HL-60 (cell line): ENCODE results near the gene DCAF17.
"Not testable (repeated sequence)": the region's sequence is repeated elsewhere in the genome, so short reads cannot be mapped to it uniquely, and the experiment has no call there.

Source experiments
- DNase-seq, 2 experiments: peaks; one replicate each; pipeline ENCODE4 v3.0.0-alpha.2; 2010 to 2020; ENCODE audit warnings: low read depth in 1 of 2, low spot score in 1 of 2
- H3K27ac ChIP-seq: fragments of 250-450 bp; sonication (Bioruptor Pico); replicated peaks from 2 replicates; pipeline ENCODE4 v1.5.1; 2020; ENCODE audit warnings: mild to moderate bottlenecking, moderate library complexity
- H3K27me3 ChIP-seq: fragments of 250-450 bp; sonication (Bioruptor Pico); 2 replicates; pipeline ENCODE4 v1.5.1; 2021; ENCODE audit warnings: mild to moderate bottlenecking, moderate library complexity; ENCODE audit not compliant: insufficient read depth, poor library complexity, severe bottlenecking
- H3K4me3 ChIP-seq: replicated peaks from 2 replicates; pipeline ENCODE4 v1.5.1; 2011; ENCODE audit warnings: mild to moderate bottlenecking, control low read depth, low read length; ENCODE audit not compliant: insufficient read depth
- CTCF ChIP-seq: IDR thresholded peaks from one replicate; pipeline ENCODE4 v1.5.1; 2011; ENCODE audit warnings: low read length, control low read depth, inconsistent platforms; ENCODE audit not compliant: insufficient read depth
- GABPA ChIP-seq: IDR thresholded peaks from 2 replicates; pipeline ENCODE4 v1.6.1; 2012; ENCODE audit warnings: low read depth
- POLR2AphosphoS5 ChIP-seq: IDR thresholded peaks from 2 replicates; pipeline ENCODE4 v1.6.1; 2012; ENCODE audit warnings: low read depth
- REST ChIP-seq: IDR thresholded peaks from 2 replicates; pipeline ENCODE4 v1.6.1; 2012; ENCODE audit warnings: low read depth; ENCODE audit not compliant: insufficient replicate concordance
- SPI1 ChIP-seq: IDR thresholded peaks from 2 replicates; pipeline ENCODE4 v1.6.1; 2012; ENCODE audit warnings: low read depth, mild to moderate bottlenecking, borderline replicate concordance

DCAF17 gene

DNA sequence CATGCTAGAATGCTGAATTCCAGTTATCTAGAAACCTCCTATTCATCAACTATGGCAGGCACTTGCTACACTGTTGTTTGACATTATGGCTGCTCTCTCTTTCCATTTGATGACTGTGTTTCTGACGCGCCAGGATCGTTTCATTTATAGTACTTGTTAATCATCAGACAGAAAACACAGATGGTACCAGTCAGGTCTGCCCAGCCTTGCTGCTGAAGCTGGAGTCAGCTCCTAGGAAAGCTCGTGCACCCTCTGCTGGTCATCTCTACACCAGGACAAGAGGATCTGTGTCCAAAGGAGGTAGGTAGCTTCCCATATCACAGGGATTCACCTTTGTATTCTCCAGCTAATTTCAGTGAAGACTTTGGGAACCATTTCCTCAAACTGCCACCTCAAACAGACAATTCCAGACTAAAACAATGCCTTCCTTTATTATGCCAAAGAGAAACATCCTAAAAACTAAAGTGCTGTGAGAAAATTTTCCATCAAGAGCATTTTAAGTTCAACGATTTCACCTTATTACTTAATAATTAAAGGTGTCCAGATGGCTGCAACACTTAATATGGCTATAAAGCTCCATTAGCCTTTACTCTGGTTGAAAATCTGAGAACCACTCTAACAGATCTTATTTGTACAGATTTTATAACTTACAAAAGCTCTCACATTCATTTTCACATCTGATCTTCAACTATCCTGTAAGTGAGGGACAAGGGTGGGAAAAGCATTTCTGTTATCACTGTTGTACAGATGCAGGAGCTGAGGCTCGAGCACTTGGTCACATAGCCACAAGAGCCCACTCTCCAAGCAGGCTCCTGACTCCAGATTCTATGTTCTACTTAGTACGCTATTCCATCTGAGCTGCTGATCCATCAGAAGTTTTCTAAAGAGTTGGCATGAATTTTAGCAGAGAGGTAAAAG lies 17.8 kb upstream of the DCAF17 start:
- peak; percentile 41 to 82 for DNase-seq
- Histone ChIP-seq H3K4me3 (no peak overlapping the region), H3K27ac (no peak overlapping the region), H3K27me3 (no peaks in the 10 kb centered on the region)
- TF ChIP-seq SPI1 (no peak), CTCF (peak; percentile 79), GABPA (no peak), REST (no peak), POLR2AphosphoS5 (no peak)

- TF ChIP-seq POLR2AphosphoS5, result no peak
- no peak for TF ChIP-seq GABPA
- no peak for TF ChIP-seq CTCF
- TF ChIP-seq REST, result no peak
- no peak for TF ChIP-seq SPI1
- no peak for DNase-seq
- H3K27ac ChIP-seq, result no peak overlapping the region
- no peak overlapping the region for H3K4me3 ChIP-seq
- no peaks in the 10 kb centered on the region for H3K27me3 ChIP-seq
These were observed 14.7 kb upstream of the DCAF17 start for GRCh38 chr2:171419333-171419732.

GRCh38 chr2:171420728-171421563 lies 13.1 kb upstream of the DCAF17 start:
- DNase-seq, result no peak
- TF ChIP-seq POLR2AphosphoS5, result no peak
- TF ChIP-seq GABPA, result no peak
- TF ChIP-seq SPI1, result no peak
- no peak for TF ChIP-seq CTCF
- TF ChIP-seq REST, result no peak
- H3K27me3 ChIP-seq, result no peaks in the 10 kb centered on the region

DNA sequence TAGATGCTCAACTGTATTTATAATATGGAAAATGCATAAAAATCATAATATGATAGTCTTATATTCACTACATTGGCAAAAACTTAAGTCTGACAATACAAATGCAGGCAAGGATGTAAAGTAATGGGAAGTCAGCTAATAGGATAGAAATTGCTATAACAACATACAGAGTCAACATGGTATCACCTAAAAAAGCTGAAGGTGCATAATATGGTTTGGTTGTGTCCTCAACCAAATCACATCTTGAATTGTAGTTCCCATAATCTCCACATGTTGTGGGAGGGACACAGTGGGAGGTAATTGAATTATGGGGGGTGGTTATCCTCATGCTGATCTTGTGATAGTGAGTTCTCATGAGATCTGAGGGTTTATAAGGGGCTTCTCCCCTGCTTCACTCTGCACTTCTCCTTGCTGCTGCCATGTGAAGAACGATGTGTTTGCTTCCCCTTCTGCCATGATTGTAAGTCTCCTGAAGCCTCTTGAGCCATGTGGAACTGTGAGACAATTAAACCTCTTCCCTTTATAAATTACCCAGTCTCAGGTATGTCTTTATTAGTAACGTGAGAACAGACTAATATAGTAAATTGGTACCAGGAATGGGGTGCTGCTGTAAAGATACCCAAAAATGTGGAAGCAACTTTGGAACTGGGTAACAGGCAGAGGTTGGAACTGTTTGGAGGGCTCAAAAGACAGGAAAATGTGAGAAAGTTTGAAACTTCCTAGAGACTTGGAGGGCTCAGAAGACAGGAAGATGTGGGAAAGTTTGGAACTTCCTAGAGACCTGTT lies 11.1 kb upstream of the DCAF17 start:
- not testable (repeated sequence) for H3K4me3 ChIP-seq, DNase-seq, H3K27me3 ChIP-seq, H3K27ac ChIP-seq

More at GRCh38 chr2:171420728-171421563, 13.1 kb upstream of the DCAF17 start:
- Histone ChIP-seq H3K27ac (no peak overlapping the region), H3K4me3 (no peak overlapping the region)
